NCI-H146 treated with DMSO at 0.1 percent for 48 hours (cell line): ENCODE data around the gene ZNF593.

Experiments used
- DNase-seq: peaks from one replicate; lab custom pipeline; 2025; ENCODE audit not compliant: unreplicated experiment; lab: John Stamatoyannopoulos, UW

ZNF593 gene

GRCh38 chr1:26168410-26169197, 1.1 kb upstream of the ZNF593 start, which contains the start of gene C1orf232:
C1orf232 (minus strand) TSS chr1:26168963; CDS start chr1:26168499, 464 bp downstream.
- DNase-seq, result no peak

- DNase-seq, result no peak
These were observed 532 bp upstream of the ZNF593 start for GRCh38 chr1:26169198-26169554.

- no peak for DNase-seq
These were observed 739 bp downstream of the ZNF593 start for GRCh38 chr1:26170472-26170821.

GRCh38 chr1:26171084-26172072, 1.7 kb downstream of the ZNF593 start, which contains the start of gene ZNF593OS:
ZNF593OS (minus strand) TSS chr1:26171832; CDS start chr1:26171661, 171 bp downstream.
- DNase-seq, result no peak

GRCh38 chr1:26175346-26175745, 5.6 kb downstream of the ZNF593 start:
- DNase-seq, result no peak

GRCh38 chr1:26177182-26177684, 7.5 kb downstream of the ZNF593 start, which contains the start of gene CNKSR1:
CNKSR1 (plus strand) TSS chr1:26177491; CDS start chr1:26177548, 57 bp downstream.
- peak; percentile 38 for DNase-seq

GRCh38 chr1:26180010-26180506, 10.3 kb downstream of the ZNF593 start:
- DNase-seq, result no peak

- DNase-seq, result no peak
These were observed 12.1 kb downstream of the ZNF593 start for GRCh38 chr1:26181586-26182382.

- no peak for DNase-seq
These were observed 12.6 kb downstream of the ZNF593 start for GRCh38 chr1:26182383-26182696.

GRCh38 chr1:26184086-26184485, 14.4 kb downstream of the ZNF593 start:
- no peak for DNase-seq

- no peak for DNase-seq
These were observed 15.2 kb downstream of the ZNF593 start for GRCh38 chr1:26184883-26185282.

GRCh38 chr1:26187882-26188281, 18.2 kb downstream of the ZNF593 start:
- DNase-seq, result no peak

- DNase-seq, result no peak
These were observed 18.8 kb downstream of the ZNF593 start for GRCh38 chr1:26188477-26188876.

GRCh38 chr1:26189331-26189730, 19.6 kb downstream of the ZNF593 start:
- no peak for DNase-seq

GRCh38 chr1:26189751-26190275, 20.1 kb downstream of the ZNF593 start:
- DNase-seq, result no peak

- no peak for DNase-seq
These were observed 20.8 kb downstream of the ZNF593 start, which contains the start of gene CATSPER4 for GRCh38 chr1:26190373-26190987. CATSPER4 (plus strand) TSS chr1:26190602; CDS start chr1:26190628, 26 bp downstream.

- no peak for DNase-seq
These were observed 22.0 kb downstream of the ZNF593 start for GRCh38 chr1:26191739-26192138.

- DNase-seq, result no peak
These were observed 26.1 kb downstream of the ZNF593 start for GRCh38 chr1:26195805-26196204.

- DNase-seq, result no peak
These were observed 27.6 kb downstream of the ZNF593 start for GRCh38 chr1:26197301-26197700.

GRCh38 chr1:26197813-26198212, 28.1 kb downstream of the ZNF593 start:
- DNase-seq, result no peak
